ENCODE data around the gene TXNL4A. TPM values are rescaled to one million over a fixed set of nuclear protein-coding genes. Genes with fewer than 3 reads are reported as not detected.

TXNL4A gene
- total RNA-seq, 1 donor from 2014 or later: 210 TPM

- Mint-ChIP-seq H3K4me3 (no peak overlapping the region), H3K27ac (no peak overlapping the region), H3K36me3 (ENCODE audit: low read depth) (peaks cover 3% of the 10 kb centered on the region), H3K27me3 (peaks cover 3% of the 10 kb centered on the region), H3K9me3 (no peaks in the 10 kb centered on the region), H3K4me1 (peaks cover 19% of the 10 kb centered on the region)
- DNase-seq: no peak
- intact Hi-C loops (cut with micrococcal nuclease): loop anchor here (5.0 to 10.0 kb wide), 4 partner anchors 60 to 887 kb away; partner anchors contain the start of genes ATP9B, CTDP1 and NFATC1
Observed at GRCh38 chr18:79954791-79955190, 33.6 kb downstream of the TXNL4A start.

DNA sequence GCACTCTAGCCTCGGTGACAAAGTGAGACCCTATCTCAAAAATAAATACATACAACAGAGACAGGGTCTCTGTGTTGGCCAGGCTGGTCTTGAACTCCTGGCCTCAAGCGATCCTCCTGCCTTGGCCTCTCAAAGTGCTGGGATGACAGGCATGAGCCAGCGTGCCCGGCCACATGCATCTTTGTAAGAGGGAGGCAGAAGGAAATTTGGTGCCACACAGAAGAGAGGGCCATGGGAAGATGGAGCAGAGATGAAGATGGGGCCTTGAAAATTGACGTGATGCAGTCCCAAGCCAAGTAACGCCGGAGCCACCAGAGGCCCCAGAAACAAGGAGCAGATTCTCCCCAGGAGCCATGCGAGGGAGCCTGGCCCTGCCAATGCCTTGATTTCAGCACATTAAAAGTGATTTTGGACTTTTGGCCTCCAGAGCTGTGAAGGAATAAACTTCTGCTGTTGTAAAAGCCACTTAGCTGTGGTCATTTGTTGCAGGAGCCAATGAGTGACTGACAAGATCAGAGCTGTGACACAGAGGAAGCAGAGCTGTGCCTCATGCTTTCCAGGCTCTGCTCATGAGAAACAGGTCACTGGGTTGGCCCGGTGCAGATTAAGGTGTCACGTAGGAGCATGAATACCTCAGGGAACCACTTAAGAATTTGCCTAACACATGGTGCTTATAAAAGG lies 34.3 kb downstream of the TXNL4A start:
- intact Hi-C loops (cut with micrococcal nuclease): loop anchor here (5.0 to 10.0 kb wide), 4 partner anchors 59 to 887 kb away; partner anchors contain the start of genes ATP9B, CTDP1 and NFATC1
- no peaks in the 10 kb centered on the region for H3K9me3 Mint-ChIP-seq
- H3K27me3 Mint-ChIP-seq: peaks cover 3% of the 10 kb centered on the region
- no peak for DNase-seq
- no peak overlapping the region for H3K4me3 Mint-ChIP-seq
- H3K4me1 Mint-ChIP-seq: peaks cover 22% of the 10 kb centered on the region
- peaks cover 7% of the 10 kb centered on the region for H3K36me3 Mint-ChIP-seq (ENCODE audit: low read depth)
- no peak overlapping the region for H3K27ac Mint-ChIP-seq

- intact Hi-C loops (cut with micrococcal nuclease): loop anchor here (5.0 to 10.0 kb wide), 4 partner anchors 58 to 886 kb away; partner anchors contain the start of genes ATP9B, CTDP1 and NFATC1
Observed at GRCh38 chr18:79952996-79953559, 35.3 kb downstream of the TXNL4A start.

DNA sequence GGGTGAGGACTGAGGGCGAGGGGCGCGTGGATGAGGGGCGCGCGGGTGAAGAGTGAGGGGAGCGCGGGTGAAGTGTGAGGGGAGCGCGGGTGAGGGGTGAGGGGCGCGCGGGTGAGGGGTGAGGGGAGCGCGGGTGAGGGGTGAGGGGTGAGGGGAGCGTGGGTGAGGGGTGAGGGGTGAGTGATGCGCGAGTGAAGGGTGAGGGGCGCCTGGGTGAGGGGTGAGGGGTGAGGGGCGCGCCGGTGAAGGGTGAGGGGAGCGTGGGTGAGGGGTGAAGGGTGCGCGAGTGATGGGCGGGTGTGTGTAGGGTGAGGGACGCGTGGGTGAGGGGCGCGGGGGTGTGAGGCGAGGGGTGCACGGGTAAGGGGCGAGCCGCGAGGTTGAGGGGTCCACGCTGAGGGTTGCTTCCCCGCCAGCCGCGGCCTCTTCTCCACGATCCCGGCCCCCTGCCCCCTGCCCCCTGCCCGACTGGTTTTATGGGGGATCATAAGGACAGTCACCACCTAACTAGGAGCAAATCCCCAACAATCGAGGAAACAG lies 35.8 kb downstream of the TXNL4A start:
- peak overlapping the region; percentile 43 for H3K4me3 Mint-ChIP-seq
- intact Hi-C loops (cut with micrococcal nuclease): loop anchor here (5.0 to 10.0 kb wide), 4 partner anchors 58 to 885 kb away; partner anchors contain the start of genes ATP9B, CTDP1 and NFATC1
- no peak overlapping the region for H3K27ac Mint-ChIP-seq

More at GRCh38 chr18:79952996-79953559, 35.3 kb downstream of the TXNL4A start:
- H3K4me3 Mint-ChIP-seq: peak overlapping the region; percentile 15
- peaks cover 24% of the 10 kb centered on the region for H3K4me1 Mint-ChIP-seq
- peaks cover 3% of the 10 kb centered on the region for H3K27me3 Mint-ChIP-seq
- no peaks in the 10 kb centered on the region for H3K9me3 Mint-ChIP-seq
- peaks cover 12% of the 10 kb centered on the region for H3K36me3 Mint-ChIP-seq (ENCODE audit: low read depth)
- H3K27ac Mint-ChIP-seq: no peak overlapping the region
- DNase-seq: no peak

DNA sequence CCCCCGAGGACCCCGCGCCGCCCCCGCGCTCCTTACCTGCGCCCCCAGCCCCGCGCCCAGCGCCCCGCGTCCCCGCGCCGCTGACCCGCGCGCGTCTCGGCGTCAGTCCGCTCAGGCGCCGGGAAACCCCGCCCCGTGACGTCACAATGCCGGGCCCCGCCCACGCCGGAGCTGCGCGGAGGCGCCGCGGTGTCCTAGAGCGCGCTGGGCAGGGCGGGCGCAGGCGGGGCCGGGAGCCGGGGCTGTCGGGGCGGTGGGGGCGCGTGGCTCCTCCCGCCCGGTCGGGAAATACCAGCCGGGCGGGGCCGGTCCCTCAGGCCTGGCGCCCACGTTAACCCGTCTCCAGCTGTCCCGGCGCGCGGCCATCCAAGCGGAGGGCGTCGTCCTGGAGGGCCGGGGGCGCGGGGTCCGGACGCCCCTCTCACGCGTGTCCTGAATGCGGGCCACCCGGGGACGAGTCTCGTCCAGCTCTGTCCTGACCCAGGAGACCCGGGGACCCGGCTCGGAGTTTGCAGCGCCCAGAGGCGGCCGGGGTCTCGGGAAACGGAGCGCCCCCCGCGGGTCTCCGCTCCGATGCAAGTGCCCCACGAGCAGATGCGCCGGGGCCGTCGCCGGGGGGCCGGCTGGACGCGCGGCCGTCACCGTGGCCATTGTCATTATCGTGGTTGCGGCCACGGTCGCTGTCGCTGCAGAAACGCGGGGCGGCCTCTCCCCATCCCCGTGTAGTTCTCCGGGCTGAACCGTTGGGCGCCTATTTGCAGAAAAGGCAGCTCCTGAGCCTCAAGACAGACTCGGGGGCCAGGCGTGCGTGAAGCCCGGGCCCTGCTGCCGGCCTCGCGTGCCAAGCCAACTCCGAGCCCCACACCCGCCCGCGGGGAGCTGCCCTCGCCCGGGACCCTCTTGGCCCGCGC lies 36.6 kb downstream of the TXNL4A start, which contains the start of gene SLC66A2:
Gene SLC66A2 (minus strand): TSS at position 109 of the 911 bp plus-strand sequence. CDS start 727 bp downstream, outside the sequence.
- Mint-ChIP-seq H3K4me1 (peaks cover 29% of the 10 kb centered on the region), H3K27ac (peak within 1 kb of the TSS; percentile 79), H3K4me3 (peak within 1 kb of the TSS; percentile 88), H3K36me3 (ENCODE audit: low read depth) (peaks cover 12% of the 10 kb centered on the region), H3K9me3 (no peaks in the 10 kb centered on the region), H3K27me3 (peaks cover 3% of the 10 kb centered on the region)
- DNase-seq: peak; percentile 98
- intact Hi-C loops (cut with micrococcal nuclease): loop anchor here (1.0 to 10.0 kb wide), 7 partner anchors 14 to 884 kb away; partner anchors contain the start of genes ATP9B, CTDP1, NFATC1 and TXNL4A

More for the DNA sequence above, 35.8 kb downstream of the TXNL4A start:
- H3K36me3 Mint-ChIP-seq (ENCODE audit: low read depth): peaks cover 12% of the 10 kb centered on the region
- peaks cover 3% of the 10 kb centered on the region for H3K27me3 Mint-ChIP-seq
- no peaks in the 10 kb centered on the region for H3K9me3 Mint-ChIP-seq
- DNase-seq: no peak
- H3K4me1 Mint-ChIP-seq: peaks cover 24% of the 10 kb centered on the region

DNA sequence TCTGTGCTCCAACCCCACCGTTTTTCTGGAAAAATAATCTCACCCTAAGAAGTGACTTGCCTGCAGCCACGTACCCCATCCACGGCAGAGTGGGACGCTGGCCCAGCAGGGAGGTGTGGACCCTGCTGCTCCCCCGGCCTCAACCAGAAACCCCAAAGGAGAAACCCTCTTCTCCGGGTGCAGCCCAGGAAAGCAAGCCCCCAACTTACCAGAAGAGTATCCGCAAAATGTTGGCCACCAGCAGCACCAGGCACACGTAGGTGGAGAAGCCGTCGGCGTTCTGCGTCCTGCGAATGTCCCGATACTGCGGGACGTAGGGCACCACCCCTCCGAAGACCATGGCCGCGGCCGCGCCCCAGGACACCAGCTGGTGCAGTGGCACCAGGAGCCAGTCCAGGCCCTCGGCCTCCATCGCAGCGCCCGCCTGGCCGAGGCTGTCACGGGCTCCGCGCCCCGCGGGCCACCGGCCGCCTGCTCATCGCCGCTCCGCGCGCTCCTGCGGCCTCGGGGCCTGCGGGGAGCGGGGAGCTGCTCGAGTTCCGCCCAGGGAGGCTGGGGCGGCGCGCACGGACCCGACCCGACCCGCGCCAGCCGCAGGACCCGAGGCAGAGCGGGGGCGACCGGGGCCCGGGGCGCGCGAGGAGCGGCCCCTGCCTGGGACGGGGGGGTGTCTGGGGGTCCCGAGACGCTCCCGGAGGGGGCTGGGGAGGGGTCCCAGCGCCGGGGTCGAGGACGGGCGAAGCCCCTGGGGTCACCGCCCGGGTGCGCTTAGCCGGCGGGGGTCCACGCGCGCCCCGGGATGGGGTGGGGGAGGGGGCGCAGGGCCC lies 37.6 kb downstream of the TXNL4A start:
- H3K27me3 Mint-ChIP-seq: peaks cover 3% of the 10 kb centered on the region
- no peaks in the 10 kb centered on the region for H3K9me3 Mint-ChIP-seq
- H3K27ac Mint-ChIP-seq: peak overlapping the region; percentile 79
- peak overlapping the region; percentile 88 for H3K4me3 Mint-ChIP-seq
- peak; percentile 80 for DNase-seq
- peaks cover 35% of the 10 kb centered on the region for H3K4me1 Mint-ChIP-seq
- intact Hi-C loops (cut with micrococcal nuclease): loop anchor here (1.0 to 10.0 kb wide), 7 partner anchors 15 to 883 kb away; partner anchors contain the start of genes ATP9B, CTDP1, NFATC1 and TXNL4A
- H3K36me3 Mint-ChIP-seq (ENCODE audit: low read depth): peaks cover 14% of the 10 kb centered on the region

- peaks cover 31% of the 10 kb centered on the region for H3K4me1 Mint-ChIP-seq
- H3K9me3 Mint-ChIP-seq: no peaks in the 10 kb centered on the region
- H3K4me3 Mint-ChIP-seq: peak overlapping the region; percentile 88
- H3K36me3 Mint-ChIP-seq (ENCODE audit: low read depth): peaks cover 16% of the 10 kb centered on the region
- H3K27me3 Mint-ChIP-seq: peaks cover under 1% of the 10 kb centered on the region
- peak overlapping the region; percentile 79 for H3K27ac Mint-ChIP-seq
- no peak for DNase-seq
- intact Hi-C loops (cut with micrococcal nuclease): loop anchor here (5.0 to 10.0 kb wide), 4 partner anchors 55 to 883 kb away; partner anchors contain the start of genes ATP9B, CTDP1 and NFATC1
Observed at GRCh38 chr18:79949697-79950487, 38.5 kb downstream of the TXNL4A start.

DNA sequence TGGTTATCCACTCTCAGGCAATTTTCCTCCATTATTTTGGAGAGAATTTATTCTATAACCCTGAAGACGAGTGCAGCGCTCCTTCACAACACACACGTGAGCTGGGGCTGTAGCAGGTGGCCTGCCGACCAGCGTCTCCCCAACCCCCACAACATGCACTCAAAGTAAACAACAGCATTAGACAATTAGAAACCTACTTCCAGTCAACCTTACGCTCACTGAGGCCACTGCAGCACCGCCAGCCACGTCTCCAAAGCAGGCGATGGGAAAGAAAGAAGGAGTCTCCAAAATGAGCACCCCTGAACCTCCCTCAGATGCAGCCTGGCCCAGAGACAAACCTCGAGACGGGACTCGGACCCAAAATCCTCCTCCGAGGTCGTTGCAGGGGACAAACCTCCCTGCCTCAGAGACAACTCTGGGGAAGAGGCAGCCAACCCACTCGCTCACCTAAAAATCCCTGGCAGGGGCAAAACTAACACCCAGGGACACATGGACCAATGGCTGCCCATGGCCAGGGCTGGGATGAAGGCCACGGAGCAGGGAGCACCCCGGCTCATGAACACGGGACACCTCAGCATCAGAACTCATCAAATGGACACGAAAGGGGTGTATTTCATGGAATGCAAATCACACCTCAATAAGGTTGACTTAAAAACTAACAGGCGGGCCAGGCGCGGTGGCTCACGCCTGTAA lies 39.5 kb downstream of the TXNL4A start:
- intact Hi-C loops (cut with micrococcal nuclease): no loop called here
- H3K9me3 Mint-ChIP-seq: no peaks in the 10 kb centered on the region
- H3K4me1 Mint-ChIP-seq: peaks cover 37% of the 10 kb centered on the region
- no peak overlapping the region for H3K27ac Mint-ChIP-seq
- peak overlapping the region; percentile 51 for H3K4me3 Mint-ChIP-seq
- peaks cover 16% of the 10 kb centered on the region for H3K36me3 Mint-ChIP-seq (ENCODE audit: low read depth)
- DNase-seq: no peak
- H3K27me3 Mint-ChIP-seq: no peaks in the 10 kb centered on the region

- no peak overlapping the region for H3K4me3 Mint-ChIP-seq
- intact Hi-C loops (cut with micrococcal nuclease): no loop called here
- no peak overlapping the region for H3K27ac Mint-ChIP-seq
- no peak for DNase-seq
- H3K27me3 Mint-ChIP-seq: no peaks in the 10 kb centered on the region
- H3K9me3 Mint-ChIP-seq: no peaks in the 10 kb centered on the region
- H3K4me1 Mint-ChIP-seq: peaks cover 37% of the 10 kb centered on the region
- H3K36me3 Mint-ChIP-seq (ENCODE audit: low read depth): peaks cover 16% of the 10 kb centered on the region
Observed at GRCh38 chr18:79947881-79948610, 40.3 kb downstream of the TXNL4A start.

DNA sequence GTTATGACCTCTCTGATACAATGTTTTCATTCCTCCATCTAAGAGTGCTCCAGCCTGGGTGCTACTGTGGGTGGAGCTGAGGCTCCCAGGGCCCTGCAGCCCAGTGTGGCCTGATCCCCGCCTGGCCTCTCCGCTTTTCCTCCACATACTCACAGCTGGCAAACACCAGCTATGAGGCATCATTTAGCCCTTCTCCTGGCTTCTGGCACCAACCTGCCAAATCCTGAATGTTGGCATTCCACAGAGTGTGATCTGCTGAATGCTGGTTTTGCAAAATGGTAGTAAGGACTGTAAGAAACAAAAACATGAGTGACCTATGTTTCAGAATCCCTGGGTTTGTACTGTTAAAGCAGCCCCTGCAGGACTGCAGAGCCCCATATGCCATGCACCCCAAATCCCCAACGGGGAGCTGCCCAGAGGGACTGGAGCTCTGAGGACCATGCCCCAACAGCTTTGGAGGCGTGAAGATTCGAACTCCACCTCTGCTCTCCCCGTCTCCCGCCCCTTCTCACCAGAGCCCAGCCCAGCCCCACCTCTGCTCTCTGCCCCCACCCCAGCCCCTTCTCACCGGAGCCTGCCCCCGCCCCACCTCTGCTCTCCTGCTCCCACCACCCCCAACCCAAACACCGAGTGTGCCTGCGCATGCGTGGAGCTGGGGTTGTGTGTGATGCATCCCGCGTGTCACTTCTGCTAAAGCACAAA lies 41.2 kb downstream of the TXNL4A start:
- no peak for DNase-seq
- H3K27me3 Mint-ChIP-seq: no peaks in the 10 kb centered on the region
- no peak overlapping the region for H3K27ac Mint-ChIP-seq
- no peaks in the 10 kb centered on the region for H3K9me3 Mint-ChIP-seq
- peaks cover 37% of the 10 kb centered on the region for H3K4me1 Mint-ChIP-seq
- H3K36me3 Mint-ChIP-seq (ENCODE audit: low read depth): peaks cover 23% of the 10 kb centered on the region
- no peak overlapping the region for H3K4me3 Mint-ChIP-seq
- intact Hi-C loops (cut with micrococcal nuclease): no loop called here

Measured in activated CD4-positive, alpha-beta T cell treated with anti-CD3 and anti-CD28 coated beads, Interleukin-2, amount 10 ng/mL, durations not matched to agents 24 days and 14 days (primary cell).